LNCaP clone FGC (cell line): ENCODE measurements around the gene PTCSC3.

Experiments used
- DNase-seq: peaks from one replicate; pipeline ENCODE4 v3.0.0-alpha.2; 2011; ENCODE audit warnings: low read depth
- H3K4me3 ChIP-seq: 2 replicates; pipeline ENCODE4 v1.5.1; 2011; ENCODE audit warnings: mild to moderate bottlenecking, low read depth, low read length, control low read depth
- TF ChIP-seq, protein P1 (sequence below): IDR thresholded peaks from 2 replicates; pipeline ENCODE4 v1.5.1; 2012; ENCODE audit warnings: mild to moderate bottlenecking; ENCODE audit not compliant: control insufficient read depth, insufficient read depth; ENCODE audit errors: extremely low read depth

The PTCSC3 gene

DNA sequence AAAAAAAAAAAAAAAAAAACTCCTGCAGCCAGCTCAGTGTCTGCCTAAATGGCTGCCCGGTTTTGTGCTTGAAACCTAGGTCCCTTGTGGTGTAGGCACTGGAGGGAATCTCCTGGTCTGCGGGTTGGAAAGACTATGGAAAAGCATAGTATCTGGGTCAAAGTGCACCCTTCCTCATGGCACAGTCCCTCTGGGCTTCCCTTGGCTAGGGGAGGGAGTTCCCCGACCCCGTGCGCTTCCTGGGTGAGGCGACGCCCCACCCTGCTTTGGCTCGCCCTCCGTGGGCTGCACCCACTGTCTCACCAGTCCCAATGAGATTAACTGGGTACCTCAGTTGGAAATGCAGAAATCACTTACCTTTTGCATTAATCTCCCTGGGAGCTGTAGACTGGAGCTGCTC, 14.3 kb downstream of the PTCSC3 start:
- TF ChIP-seq, protein P1, sequence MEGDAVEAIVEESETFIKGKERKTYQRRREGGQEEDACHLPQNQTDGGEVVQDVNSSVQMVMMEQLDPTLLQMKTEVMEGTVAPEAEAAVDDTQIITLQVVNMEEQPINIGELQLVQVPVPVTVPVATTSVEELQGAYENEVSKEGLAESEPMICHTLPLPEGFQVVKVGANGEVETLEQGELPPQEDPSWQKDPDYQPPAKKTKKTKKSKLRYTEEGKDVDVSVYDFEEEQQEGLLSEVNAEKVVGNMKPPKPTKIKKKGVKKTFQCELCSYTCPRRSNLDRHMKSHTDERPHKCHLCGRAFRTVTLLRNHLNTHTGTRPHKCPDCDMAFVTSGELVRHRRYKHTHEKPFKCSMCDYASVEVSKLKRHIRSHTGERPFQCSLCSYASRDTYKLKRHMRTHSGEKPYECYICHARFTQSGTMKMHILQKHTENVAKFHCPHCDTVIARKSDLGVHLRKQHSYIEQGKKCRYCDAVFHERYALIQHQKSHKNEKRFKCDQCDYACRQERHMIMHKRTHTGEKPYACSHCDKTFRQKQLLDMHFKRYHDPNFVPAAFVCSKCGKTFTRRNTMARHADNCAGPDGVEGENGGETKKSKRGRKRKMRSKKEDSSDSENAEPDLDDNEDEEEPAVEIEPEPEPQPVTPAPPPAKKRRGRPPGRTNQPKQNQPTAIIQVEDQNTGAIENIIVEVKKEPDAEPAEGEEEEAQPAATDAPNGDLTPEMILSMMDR: no peak
- H3K4me3 ChIP-seq: no peak overlapping the region
- no peak for DNase-seq

DNA sequence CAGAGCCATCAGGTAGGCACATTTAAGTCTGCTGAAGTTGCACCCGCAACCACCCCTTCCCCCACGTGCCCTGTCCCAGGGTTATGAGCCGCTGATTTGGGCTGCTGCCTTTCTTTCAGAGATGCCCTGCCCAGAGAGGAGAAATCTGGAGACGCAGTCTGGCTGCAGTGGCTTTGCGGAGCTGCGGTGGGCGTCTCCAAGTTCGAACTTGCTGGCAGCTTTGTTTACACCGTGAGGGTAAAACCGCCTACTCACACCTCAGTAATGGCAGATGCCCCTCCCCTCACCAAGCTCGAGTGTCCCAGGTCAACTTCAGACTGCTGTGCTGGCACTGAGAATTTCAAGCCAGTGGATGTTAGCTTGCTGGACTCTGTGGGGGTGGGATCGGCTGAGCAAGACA, 14.7 kb downstream of the PTCSC3 start:
- no peak for DNase-seq
- H3K4me3 ChIP-seq: no peak overlapping the region
- TF ChIP-seq, protein P1: no peak

DNA sequence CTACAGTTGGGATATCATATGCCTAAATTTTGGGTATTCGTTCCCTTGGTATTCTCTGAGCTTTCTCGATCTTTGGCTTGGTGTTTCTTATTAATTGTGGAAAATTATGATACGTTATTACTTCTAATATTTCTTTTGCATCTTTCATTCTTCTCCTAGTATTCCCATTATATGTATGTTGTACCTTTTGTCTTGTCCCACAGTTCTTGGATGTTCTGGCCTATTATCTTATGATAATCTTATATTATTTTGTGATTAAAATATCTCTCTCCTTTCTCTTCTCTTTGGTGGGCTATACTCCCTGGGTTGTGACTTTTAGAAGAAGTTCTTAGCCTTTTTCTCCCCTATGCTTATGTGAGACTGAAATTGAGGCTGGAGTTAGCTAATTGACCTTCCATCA, 25.2 kb downstream of the PTCSC3 start:
- TF ChIP-seq, protein P1: no peak
- DNase-seq: no peak
- H3K4me3 ChIP-seq: no peak overlapping the region

DNA sequence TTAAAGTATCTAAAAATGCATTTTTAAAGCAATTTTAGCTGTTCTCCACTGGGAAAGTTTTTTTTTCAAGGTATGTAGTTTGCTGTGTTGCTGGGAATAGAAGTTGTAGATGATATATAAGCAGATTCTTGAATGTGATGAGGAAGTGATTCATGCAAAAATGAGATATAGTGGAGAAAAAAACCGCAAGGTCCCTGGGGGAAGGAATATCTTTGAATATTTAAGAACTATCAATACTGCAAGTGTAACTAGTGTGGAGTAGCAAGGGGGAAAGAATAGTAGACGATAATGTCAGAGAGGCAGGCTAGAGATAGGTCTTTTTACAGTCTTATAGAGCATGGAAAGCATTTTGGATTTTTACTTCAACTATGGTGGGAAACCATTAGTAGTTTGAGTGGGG, 42.5 kb downstream of the PTCSC3 start:
- TF ChIP-seq, protein P1: no peak
- H3K4me3 ChIP-seq: no peak overlapping the region
- no peak for DNase-seq

DNA sequence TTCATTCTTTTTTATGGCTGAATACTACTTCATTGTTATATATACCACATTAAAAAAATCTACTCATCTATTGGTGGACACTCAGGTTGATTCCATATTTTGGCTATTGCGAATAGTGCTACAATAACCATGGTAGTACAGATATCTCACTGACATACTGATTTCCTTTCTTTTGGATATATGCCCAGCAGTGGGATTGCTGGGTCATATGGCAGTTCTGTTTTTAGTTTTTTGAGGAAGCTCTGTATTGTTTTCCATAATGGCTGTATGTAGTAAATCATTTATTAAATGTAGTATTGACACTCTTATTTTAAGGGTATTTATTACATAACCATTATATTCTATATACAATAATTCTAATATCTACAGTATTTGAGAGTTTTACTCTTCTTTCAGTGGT, 43.7 kb downstream of the PTCSC3 start:
- H3K4me3 ChIP-seq: no peak overlapping the region
- TF ChIP-seq, protein P1: no peak
- DNase-seq: no peak

DNA sequence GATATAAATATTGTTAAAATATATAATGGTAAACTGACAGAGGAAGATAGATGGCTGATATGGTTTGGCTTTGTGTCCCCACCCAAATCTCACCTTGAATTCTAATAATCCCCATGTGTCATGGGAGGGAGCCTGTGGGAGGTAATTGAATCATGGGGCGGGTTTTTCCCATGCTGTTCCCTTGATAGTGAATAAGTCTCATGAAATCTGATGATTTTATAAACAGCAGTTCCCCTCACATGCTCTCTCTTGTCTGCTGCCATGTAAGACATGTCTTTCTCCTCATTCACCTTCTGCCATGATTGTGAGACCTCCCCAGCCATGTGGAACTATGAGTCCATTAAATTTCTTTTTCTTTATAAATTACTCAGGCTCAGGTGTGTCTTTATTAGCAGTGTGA, 46.3 kb downstream of the PTCSC3 start:
- no peak for DNase-seq
- TF ChIP-seq, protein P1: no peak

DNA sequence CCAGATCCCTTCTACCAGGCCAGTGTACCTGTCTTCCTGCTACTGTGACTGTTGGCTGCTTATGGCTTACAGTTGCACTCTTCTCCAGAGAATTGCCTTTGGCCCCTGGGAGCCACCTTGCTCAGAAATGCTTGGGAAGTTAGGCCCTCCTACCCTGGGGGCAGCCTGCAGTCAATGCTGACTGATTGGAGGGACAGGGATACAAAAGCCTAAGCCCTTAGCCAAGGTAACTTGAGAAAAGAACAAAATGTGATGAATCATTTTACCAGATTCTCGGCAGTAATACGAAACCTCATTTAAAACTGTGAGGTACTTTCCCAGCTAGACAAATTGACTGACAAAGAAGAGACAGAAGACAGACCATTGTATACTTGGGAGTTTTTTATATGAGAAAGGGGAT, 47.3 kb downstream of the PTCSC3 start:
- H3K4me3 ChIP-seq: no peak overlapping the region
- TF ChIP-seq, protein P1: no peak
- DNase-seq: no peak

More for the DNA sequence above, 46.3 kb downstream of the PTCSC3 start:
- H3K4me3 ChIP-seq: no peak overlapping the region
